CD4-positive, alpha-beta T cell treated with Interferon gamma for 1 hour (primary cell): ENCODE measurements around the gene ITPKB.

Experiments
- DNase-seq: peaks from one replicate; pipeline ENCODE4 v3.0.0-alpha.2; 2020

ITPKB gene

GRCh38 chr1:226662642-226663326, 76.3 kb downstream of the ITPKB start:
- peak; percentile 92 for DNase-seq

GRCh38 chr1:226661965-226662364, 77.1 kb downstream of the ITPKB start:
- no peak for DNase-seq

GRCh38 chr1:226661271-226661670, 77.8 kb downstream of the ITPKB start:
- DNase-seq = no peak

- no peak for DNase-seq
Observed at GRCh38 chr1:226660410-226661182, 78.5 kb downstream of the ITPKB start.

GRCh38 chr1:226659641-226660040, 79.4 kb downstream of the ITPKB start:
- DNase-seq = no peak

- no peak for DNase-seq
Observed at GRCh38 chr1:226659136-226659535, 79.9 kb downstream of the ITPKB start.

- no peak for DNase-seq
Observed at GRCh38 chr1:226658546-226659125, 80.4 kb downstream of the ITPKB start.

GRCh38 chr1:226657895-226658545, 81.1 kb downstream of the ITPKB start:
- no peak for DNase-seq

- peak; percentile 56 for DNase-seq
Observed at GRCh38 chr1:226656601-226657277, 82.3 kb downstream of the ITPKB start.

GRCh38 chr1:226656201-226656600, 82.9 kb downstream of the ITPKB start:
- DNase-seq = no peak

- no peak for DNase-seq
Observed at GRCh38 chr1:226655251-226656163, 83.6 kb downstream of the ITPKB start.

- no peak for DNase-seq
Observed at GRCh38 chr1:226654668-226655055, 84.4 kb downstream of the ITPKB start.

GRCh38 chr1:226654046-226654667, 84.9 kb downstream of the ITPKB start:
- no peak for DNase-seq

GRCh38 chr1:226653311-226653921, 85.7 kb downstream of the ITPKB start:
- DNase-seq = peak; percentile 74

GRCh38 chr1:226652613-226653012, 86.5 kb downstream of the ITPKB start:
- DNase-seq = no peak

GRCh38 chr1:226651732-226652105, 87.4 kb downstream of the ITPKB start:
- no peak for DNase-seq

- DNase-seq = no peak
Observed at GRCh38 chr1:226651041-226651731, 87.9 kb downstream of the ITPKB start.

- DNase-seq = no peak
Observed at GRCh38 chr1:226650236-226650841, 88.7 kb downstream of the ITPKB start.

GRCh38 chr1:226649780-226650179, 89.3 kb downstream of the ITPKB start:
- peak; percentile 49 for DNase-seq

- no peak for DNase-seq
Observed at GRCh38 chr1:226649244-226649643, 89.8 kb downstream of the ITPKB start.
